ENCODE results near the gene NTMT1. TPM values are rescaled to one million over a fixed set of nuclear protein-coding genes. Genes with fewer than 3 reads are reported as not detected.

The NTMT1 gene
- polyA plus RNA-seq, 3 donors = 16.0 to 43.9 (median 28.2) TPM

DNA sequence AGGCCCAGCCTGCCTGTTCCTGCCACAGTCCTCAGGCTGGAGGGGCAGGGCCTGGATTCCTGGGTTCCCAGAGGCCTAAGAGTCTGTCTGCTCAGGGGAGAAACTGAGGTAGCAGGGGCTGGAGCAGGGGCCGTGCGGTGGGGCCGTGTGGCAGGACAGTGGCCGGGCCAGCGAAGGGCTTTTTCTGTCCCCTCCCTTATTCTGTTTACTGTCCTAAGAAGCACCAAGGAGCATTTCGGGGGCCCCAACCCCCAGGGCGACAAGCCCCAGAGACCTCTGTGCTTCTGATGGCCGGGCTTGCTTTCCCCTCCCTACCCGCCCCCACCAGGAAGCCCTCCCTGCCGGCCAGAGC, 22.8 kb downstream of the NTMT1 start:
- Mint-ChIP-seq H3K27me3 (ENCODE audit: low read depth in 3 of 3) (peaks cover 2 to 16% (median 13%) of the 10 kb centered on the region in 3 donors), H3K4me3 (no peak overlapping the region), H3K36me3 (no peaks in the 10 kb centered on the region), H3K4me1 (no peaks in the 10 kb centered on the region), H3K27ac (no peak overlapping the region), H3K9me3 (peaks cover 0 to 5% (median 4%) of the 10 kb centered on the region in 7 donors)
- no peaks in the 10 kb centered on the region for H3K36me3 ChIP-seq (replicated peaks in 1 of 2; ENCODE audit: control insufficient read depth in 1 of 2, insufficient read depth in 2 of 2, low read length in 2 of 2)
- no peak overlapping the region for H3K27ac ChIP-seq (ENCODE audit: low read depth in 1 of 2, low read length in 2 of 2)
- H3K27me3 ChIP-seq (ENCODE audit: control insufficient read depth in 2 of 2, insufficient read depth in 2 of 2, low read length in 2 of 2) = no peaks in the 10 kb centered on the region
- WGBS (ENCODE audit: insufficient coverage) = 93% methylated on average over 6 of the region's 10 CpGs
- no peaks in the 10 kb centered on the region for H3K9me3 ChIP-seq (replicated peaks in 1 of 2; ENCODE audit: control insufficient read depth in 1 of 2, insufficient read depth in 1 of 2, low read length in 2 of 2)
- intact Hi-C loops (cut with micrococcal nuclease) = no loop called here
- DNase-seq = no peak
- H3K4me2 ChIP-seq (replicated peaks; ENCODE audit: extremely low read depth, low read length, poor library complexity, severe bottlenecking) = no peak overlapping the region
- H3K9ac ChIP-seq (ENCODE audit: insufficient read depth, low read length, poor library complexity, severe bottlenecking) = no peak overlapping the region
- no peaks in the 10 kb centered on the region for H3K4me1 ChIP-seq (ENCODE audit: control insufficient read depth in 1 of 2, insufficient read depth in 2 of 2, low read length in 2 of 2)
- no peaks in the 10 kb centered on the region for H4K20me1 ChIP-seq (ENCODE audit: insufficient read depth, low read length)
- no peaks in the 10 kb centered on the region for H3K79me2 ChIP-seq (ENCODE audit: insufficient read depth, low read length)
- H2AFZ ChIP-seq (ENCODE audit: insufficient read depth, low read depth, low read length, poor library complexity, severe bottlenecking) = no peak overlapping the region
- H3K4me3 ChIP-seq (replicated peaks in 1 of 3; ENCODE audit: low read depth in 2 of 3, low read length in 3 of 3) = no peak overlapping the region
- TF ChIP-seq, protein P1, sequence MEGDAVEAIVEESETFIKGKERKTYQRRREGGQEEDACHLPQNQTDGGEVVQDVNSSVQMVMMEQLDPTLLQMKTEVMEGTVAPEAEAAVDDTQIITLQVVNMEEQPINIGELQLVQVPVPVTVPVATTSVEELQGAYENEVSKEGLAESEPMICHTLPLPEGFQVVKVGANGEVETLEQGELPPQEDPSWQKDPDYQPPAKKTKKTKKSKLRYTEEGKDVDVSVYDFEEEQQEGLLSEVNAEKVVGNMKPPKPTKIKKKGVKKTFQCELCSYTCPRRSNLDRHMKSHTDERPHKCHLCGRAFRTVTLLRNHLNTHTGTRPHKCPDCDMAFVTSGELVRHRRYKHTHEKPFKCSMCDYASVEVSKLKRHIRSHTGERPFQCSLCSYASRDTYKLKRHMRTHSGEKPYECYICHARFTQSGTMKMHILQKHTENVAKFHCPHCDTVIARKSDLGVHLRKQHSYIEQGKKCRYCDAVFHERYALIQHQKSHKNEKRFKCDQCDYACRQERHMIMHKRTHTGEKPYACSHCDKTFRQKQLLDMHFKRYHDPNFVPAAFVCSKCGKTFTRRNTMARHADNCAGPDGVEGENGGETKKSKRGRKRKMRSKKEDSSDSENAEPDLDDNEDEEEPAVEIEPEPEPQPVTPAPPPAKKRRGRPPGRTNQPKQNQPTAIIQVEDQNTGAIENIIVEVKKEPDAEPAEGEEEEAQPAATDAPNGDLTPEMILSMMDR (IDR thresholded peaks at IDR 0.05) = no peak

DNA sequence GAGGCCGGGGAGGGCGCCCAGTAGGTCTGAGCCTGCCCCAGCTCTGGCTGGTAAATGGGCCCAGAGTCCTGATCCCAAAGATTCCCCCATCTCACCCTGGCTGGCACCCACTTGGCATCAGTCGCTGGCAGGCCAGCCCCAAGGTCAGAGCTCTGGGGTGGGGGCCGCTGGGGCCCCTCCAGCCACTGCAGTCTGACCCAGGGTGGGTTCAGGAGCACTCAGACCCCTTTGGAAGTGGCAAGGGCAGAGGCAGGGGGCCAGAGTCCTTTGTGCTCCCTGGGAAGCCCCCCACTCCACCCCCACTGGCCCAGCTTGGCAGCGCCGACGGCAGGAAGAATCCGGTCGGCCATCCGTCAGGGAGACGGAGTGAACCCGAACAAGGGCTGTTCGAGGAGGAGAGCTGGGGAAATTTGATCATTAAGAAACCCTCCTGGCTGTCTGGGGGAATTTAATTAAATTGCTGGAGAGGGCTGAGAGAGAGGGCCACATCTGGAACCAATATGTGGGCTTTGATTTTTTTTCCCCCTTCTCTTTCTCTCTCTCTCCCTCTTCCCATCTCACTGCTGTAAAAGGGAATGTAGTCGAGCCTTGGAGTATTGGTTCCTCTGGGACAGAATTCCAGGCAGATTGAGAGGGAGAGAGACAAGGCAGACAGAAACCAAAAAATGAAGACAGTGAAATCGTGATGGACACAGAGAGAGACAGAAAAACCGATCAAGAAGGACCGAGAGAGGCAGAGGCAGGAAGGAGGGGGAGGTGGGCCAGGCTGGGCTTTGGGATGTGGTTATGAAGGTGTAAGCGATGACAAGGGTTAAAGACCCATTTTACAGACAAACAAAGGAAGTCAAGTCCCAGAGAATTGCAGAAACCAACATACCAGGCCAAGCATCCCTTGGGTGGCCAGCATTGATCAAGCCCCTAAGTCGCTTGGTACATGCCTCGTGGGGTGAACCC, 24.0 kb downstream of the NTMT1 start:
- H3K4me2 ChIP-seq (replicated peaks; ENCODE audit: extremely low read depth, low read length, poor library complexity, severe bottlenecking) = no peak overlapping the region
- Mint-ChIP-seq H3K36me3 (no peaks in the 10 kb centered on the region), H3K27me3 (ENCODE audit: low read depth in 3 of 3) (peaks cover 2 to 22% (median 11%) of the 10 kb centered on the region in 3 donors), H3K4me3 (no peak overlapping the region), H3K9me3 (peaks cover 0 to 5% (median 4%) of the 10 kb centered on the region in 7 donors), H3K4me1 (no peaks in the 10 kb centered on the region), H3K27ac (no peak overlapping the region)
- no peak overlapping the region for H3K27ac ChIP-seq (ENCODE audit: low read depth in 1 of 2, low read length in 2 of 2)
- WGBS (ENCODE audit: insufficient coverage) = 98% methylated on average over 6 of the region's 20 CpGs
- H4K20me1 ChIP-seq (ENCODE audit: insufficient read depth, low read length) = no peaks in the 10 kb centered on the region
- no peaks in the 10 kb centered on the region for H3K9me3 ChIP-seq (replicated peaks in 1 of 2; ENCODE audit: control insufficient read depth in 1 of 2, insufficient read depth in 1 of 2, low read length in 2 of 2)
- H3K9ac ChIP-seq (ENCODE audit: insufficient read depth, low read length, poor library complexity, severe bottlenecking) = no peak overlapping the region
- no peaks in the 10 kb centered on the region for H3K36me3 ChIP-seq (replicated peaks in 1 of 2; ENCODE audit: control insufficient read depth in 1 of 2, insufficient read depth in 2 of 2, low read length in 2 of 2)
- no peaks in the 10 kb centered on the region for H3K79me2 ChIP-seq (ENCODE audit: insufficient read depth, low read length)
- H3K4me1 ChIP-seq (ENCODE audit: control insufficient read depth in 1 of 2, insufficient read depth in 2 of 2, low read length in 2 of 2) = no peaks in the 10 kb centered on the region
- H2AFZ ChIP-seq (ENCODE audit: insufficient read depth, low read depth, low read length, poor library complexity, severe bottlenecking) = no peak overlapping the region
- H3K4me3 ChIP-seq (replicated peaks in 1 of 3; ENCODE audit: low read depth in 2 of 3, low read length in 3 of 3) = no peak overlapping the region
- no peak for DNase-seq
- TF ChIP-seq, protein P1 (IDR thresholded peaks at IDR 0.05) = no peak
- peaks cover 0 to 4% of the 10 kb centered on the region in 2 donors for H3K27me3 ChIP-seq (ENCODE audit: control insufficient read depth in 2 of 2, insufficient read depth in 2 of 2, low read length in 2 of 2)
- intact Hi-C loops (cut with micrococcal nuclease) = loop anchor here in 1 of 2 donors (5.0 kb wide), 1 partner anchor 77 kb away; no protein-coding TSS in a partner anchor
